ENCODE data around the gene TRAPPC1.

- TF ChIP-seq POLR2A (IDR thresholded peaks at IDR 0.05) = no peak
- TF ChIP-seq, protein P1, sequence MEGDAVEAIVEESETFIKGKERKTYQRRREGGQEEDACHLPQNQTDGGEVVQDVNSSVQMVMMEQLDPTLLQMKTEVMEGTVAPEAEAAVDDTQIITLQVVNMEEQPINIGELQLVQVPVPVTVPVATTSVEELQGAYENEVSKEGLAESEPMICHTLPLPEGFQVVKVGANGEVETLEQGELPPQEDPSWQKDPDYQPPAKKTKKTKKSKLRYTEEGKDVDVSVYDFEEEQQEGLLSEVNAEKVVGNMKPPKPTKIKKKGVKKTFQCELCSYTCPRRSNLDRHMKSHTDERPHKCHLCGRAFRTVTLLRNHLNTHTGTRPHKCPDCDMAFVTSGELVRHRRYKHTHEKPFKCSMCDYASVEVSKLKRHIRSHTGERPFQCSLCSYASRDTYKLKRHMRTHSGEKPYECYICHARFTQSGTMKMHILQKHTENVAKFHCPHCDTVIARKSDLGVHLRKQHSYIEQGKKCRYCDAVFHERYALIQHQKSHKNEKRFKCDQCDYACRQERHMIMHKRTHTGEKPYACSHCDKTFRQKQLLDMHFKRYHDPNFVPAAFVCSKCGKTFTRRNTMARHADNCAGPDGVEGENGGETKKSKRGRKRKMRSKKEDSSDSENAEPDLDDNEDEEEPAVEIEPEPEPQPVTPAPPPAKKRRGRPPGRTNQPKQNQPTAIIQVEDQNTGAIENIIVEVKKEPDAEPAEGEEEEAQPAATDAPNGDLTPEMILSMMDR (IDR thresholded peaks at IDR 0.05) = no peak
- TF ChIP-seq POLR2AphosphoS5 (IDR thresholded peaks at IDR 0.05) = no peak
- TF ChIP-seq EP300 (IDR thresholded peaks at IDR 0.05) = no peak
These were observed 47.9 kb downstream of the TRAPPC1 start for GRCh38 chr17:7883781-7884386.

Data from stomach (tissue), 4 donors.